CD4-positive, CD25-positive, alpha-beta regulatory T cell (primary cell): ENCODE data around the gene GNG3. TPM values are rescaled to one million over a fixed set of nuclear protein-coding genes. Genes with fewer than 3 reads are reported as not detected.

Experiments
- ATAC-seq, 2 donors: fragments of 150-1000 bp; cut with Tn5 transposase; one replicate each; pipeline ENCODE4 v1.10.0; 2021; ENCODE audit warnings: low read depth in 2 of 2, moderate number of reproducible peaks in 2 of 2, moderate library complexity in 1 of 2
- DNase-seq, 3 donors: peaks; one replicate each; pipeline versions ENCODE4 v3.0.0 to v3.0.0-alpha.2; 2012 to 2022; ENCODE audit warnings: mixed read lengths in 1 of 3
- H3K27ac ChIP-seq: one replicate; pipeline ENCODE4 v1.7.0; 2013; ENCODE audit warnings: mild to moderate bottlenecking, low read length; ENCODE audit not compliant: insufficient read depth, poor library complexity, severe bottlenecking
- H3K27me3 ChIP-seq: one replicate; pipeline ENCODE4 v1.7.0; 2013; ENCODE audit warnings: low read length; ENCODE audit not compliant: control insufficient read depth, insufficient read depth
- H3K36me3 ChIP-seq: one replicate; pipeline ENCODE4 v1.7.0; 2013; ENCODE audit warnings: mild to moderate bottlenecking, low read length, moderate library complexity; ENCODE audit not compliant: control insufficient read depth, insufficient read depth
- H3K4me1 ChIP-seq: 2 replicates; pipeline ENCODE4 v1.7.0; 2013; ENCODE audit warnings: mild to moderate bottlenecking, low read length; ENCODE audit not compliant: insufficient read depth, control insufficient read depth, poor library complexity, severe bottlenecking
- H3K4me3 ChIP-seq: one replicate; pipeline ENCODE4 v1.7.0; 2013; ENCODE audit warnings: low read depth, mild to moderate bottlenecking, low read length, moderate library complexity
- H3K9me3 ChIP-seq, 2 experiments: 1 replicate in 1 of 2; 2 replicates in 1 of 2; pipeline ENCODE4 v1.7.0; 2013; ENCODE audit warnings: low read length in 2 of 2, mild to moderate bottlenecking in 1 of 2, moderate library complexity in 1 of 2; ENCODE audit not compliant: control insufficient read depth in 2 of 2
- H3K27ac Mint-ChIP-seq, 3 donors: one replicate each; pipeline ENCODE4 v1.8.0; 2020 to 2022; ENCODE audit warnings: mild to moderate bottlenecking in 3 of 3, mixed read lengths in 3 of 3, moderate library complexity in 2 of 3
- H3K27me3 Mint-ChIP-seq: one replicate; pipeline ENCODE4 v1.8.0; 2022; ENCODE audit warnings: mild to moderate bottlenecking, mixed read lengths
- H3K36me3 Mint-ChIP-seq: one replicate; pipeline ENCODE4 v1.8.0; 2020; ENCODE audit warnings: mixed read lengths
- H3K4me1 Mint-ChIP-seq, 4 donors: one replicate each; pipeline ENCODE4 v1.8.0; 2020 to 2022; ENCODE audit warnings: mixed read lengths in 4 of 4, mild to moderate bottlenecking in 1 of 4
- H3K4me3 Mint-ChIP-seq, 4 donors: one replicate each; pipeline ENCODE4 v1.8.0; 2020 to 2022; ENCODE audit warnings: mild to moderate bottlenecking in 4 of 4, mixed read lengths in 4 of 4, moderate library complexity in 3 of 4
- H3K9me3 Mint-ChIP-seq, 7 donors: one replicate each; pipeline ENCODE4 v1.8.0; 2020 to 2022; ENCODE audit warnings: mixed read lengths in 7 of 7, mild to moderate bottlenecking in 3 of 7, moderate library complexity in 2 of 7
- polyA plus RNA-seq, 4 donors: library from polyadenylated mRNA; unstranded; fragments of 300-500 nt; fragmentation: Illumina TruSeq; gene quantifications; one replicate each; pipeline ENCODE4 v1.2.3, GENCODE V29; 2021
- total RNA-seq: library from RNA; stranded (reverse); gene quantifications from one replicate; pipeline ENCODE4 v1.2.3, GENCODE V29; 2022

Gene GNG3
- total and polyA plus RNA-seq, 5 donors from 2014 or later = 0.21 to 0.72 TPM; not detected in 3

DNA sequence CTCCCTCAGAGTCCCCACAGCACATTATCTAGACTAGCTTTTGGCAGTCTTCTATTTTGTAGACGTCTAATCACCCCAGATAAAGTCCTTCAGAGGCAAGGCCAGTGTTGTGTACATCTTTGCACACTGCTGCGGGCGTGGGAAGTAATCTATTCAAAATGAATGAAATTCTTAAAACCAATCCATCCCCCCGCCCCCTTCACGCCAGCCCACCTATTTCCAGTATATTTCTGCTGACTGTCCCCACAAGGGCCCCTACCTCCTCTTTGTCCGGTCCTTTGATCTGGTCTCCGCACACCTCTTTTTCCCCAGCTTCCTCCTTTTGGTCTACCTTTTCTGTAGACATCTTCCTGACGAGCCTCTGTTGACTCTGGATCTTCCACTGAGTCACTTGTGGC lies 627 bp upstream of the GNG3 start:
- no peak for DNase-seq
- peak overlapping the region; percentile 83 for H3K27ac ChIP-seq
- H3K4me1 Mint-ChIP-seq = peaks cover 0 to 53% (median 22%) of the 10 kb centered on the region in 4 donors

DNA sequence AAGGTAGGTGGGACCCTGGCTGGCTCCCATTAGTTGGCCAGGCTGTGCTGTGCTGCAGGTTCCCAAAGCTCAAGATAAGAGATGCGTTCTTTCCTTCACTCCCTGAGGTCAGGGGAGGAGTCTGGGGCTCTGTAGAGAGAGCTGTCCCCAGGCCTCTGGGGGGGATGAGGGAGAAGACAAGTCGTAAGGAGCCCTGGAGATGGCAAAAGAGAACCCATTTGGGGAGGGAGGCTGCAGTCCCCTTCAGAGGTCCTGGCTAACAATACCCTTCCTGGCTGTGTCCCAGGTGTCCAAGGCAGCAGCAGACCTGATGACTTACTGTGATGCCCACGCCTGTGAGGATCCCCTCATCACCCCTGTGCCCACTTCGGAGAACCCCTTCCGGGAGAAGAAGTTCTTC lies 916 bp downstream of the GNG3 start:
- Histone ChIP-seq H3K27ac (peak overlapping the region; percentile 95), H3K27me3 (no peaks in the 10 kb centered on the region), H3K4me3 (peak overlapping the region; percentile 95), H3K4me1 (peaks cover 53% of the 10 kb centered on the region), H3K9me3 (no peaks in the 10 kb centered on the region), H3K36me3 (peaks cover 17% of the 10 kb centered on the region)
- H3K9me3 Mint-ChIP-seq = no peaks in the 10 kb centered on the region
- no peak for DNase-seq
- ATAC-seq = no peak
- H3K27ac Mint-ChIP-seq = peak overlapping the region; percentile 95 to 100 (median 99)
- peaks cover 9 to 67% (median 35%) of the 10 kb centered on the region in 4 donors for H3K4me1 Mint-ChIP-seq
- peaks cover 5% of the 10 kb centered on the region for H3K36me3 Mint-ChIP-seq
- no peaks in the 10 kb centered on the region for H3K27me3 Mint-ChIP-seq
- peak overlapping the region; percentile 83 to 99 (median 94) for H3K4me3 Mint-ChIP-seq

More for the DNA sequence above, 627 bp upstream of the GNG3 start:
- H3K4me3 Mint-ChIP-seq = peak overlapping the region; percentile 91 to 93 (median 92)
- no peaks in the 10 kb centered on the region for H3K36me3 Mint-ChIP-seq
- Histone ChIP-seq H3K4me1 (peaks cover 41% of the 10 kb centered on the region), H3K36me3 (peaks cover 4% of the 10 kb centered on the region), H3K9me3 (no peaks in the 10 kb centered on the region), H3K4me3 (peak overlapping the region; percentile 46), H3K27me3 (no peaks in the 10 kb centered on the region)
- no peaks in the 10 kb centered on the region for H3K27me3 Mint-ChIP-seq
- no peak for ATAC-seq
- no peaks in the 10 kb centered on the region for H3K9me3 Mint-ChIP-seq
- peak overlapping the region; percentile 5 to 76 (median 76) for H3K27ac Mint-ChIP-seq

DNA sequence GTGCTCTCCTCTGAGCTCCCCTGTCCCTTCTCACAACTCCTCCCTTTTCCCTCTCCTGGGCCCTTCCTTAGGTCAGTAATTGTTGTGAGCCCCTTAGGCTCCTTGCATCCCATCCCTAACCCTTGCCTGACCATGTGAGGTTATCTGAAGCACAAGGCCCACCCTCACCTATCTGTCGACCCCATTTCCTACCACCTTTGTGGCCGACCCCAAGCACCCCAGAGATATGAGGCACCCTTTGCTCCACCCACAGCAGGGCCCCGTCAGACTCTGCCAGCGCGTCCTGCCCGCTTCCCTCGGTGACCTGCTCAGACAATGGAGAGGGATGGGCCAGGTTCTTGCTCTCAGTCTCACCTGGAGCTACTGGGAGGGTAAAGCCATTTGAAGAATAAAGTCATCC lies 1.3 kb downstream of the GNG3 start:
- H3K36me3 Mint-ChIP-seq = peaks cover 5% of the 10 kb centered on the region
- Histone ChIP-seq H3K36me3 (peaks cover 20% of the 10 kb centered on the region), H3K27ac (peak overlapping the region; percentile 95), H3K27me3 (no peaks in the 10 kb centered on the region), H3K4me1 (peaks cover 56% of the 10 kb centered on the region), H3K4me3 (peak overlapping the region; percentile 95), H3K9me3 (no peaks in the 10 kb centered on the region)
- peak overlapping the region; percentile 95 to 100 (median 99) for H3K27ac Mint-ChIP-seq
- ATAC-seq = peak; percentile 9 to 16
- DNase-seq = peak in 2 of 3 donors; percentile 36 to 73
- peaks cover 9 to 71% (median 37%) of the 10 kb centered on the region in 4 donors for H3K4me1 Mint-ChIP-seq
- H3K9me3 Mint-ChIP-seq = no peaks in the 10 kb centered on the region
- H3K27me3 Mint-ChIP-seq = no peaks in the 10 kb centered on the region
- peak overlapping the region; percentile 92 to 99 (median 95) for H3K4me3 Mint-ChIP-seq

DNA sequence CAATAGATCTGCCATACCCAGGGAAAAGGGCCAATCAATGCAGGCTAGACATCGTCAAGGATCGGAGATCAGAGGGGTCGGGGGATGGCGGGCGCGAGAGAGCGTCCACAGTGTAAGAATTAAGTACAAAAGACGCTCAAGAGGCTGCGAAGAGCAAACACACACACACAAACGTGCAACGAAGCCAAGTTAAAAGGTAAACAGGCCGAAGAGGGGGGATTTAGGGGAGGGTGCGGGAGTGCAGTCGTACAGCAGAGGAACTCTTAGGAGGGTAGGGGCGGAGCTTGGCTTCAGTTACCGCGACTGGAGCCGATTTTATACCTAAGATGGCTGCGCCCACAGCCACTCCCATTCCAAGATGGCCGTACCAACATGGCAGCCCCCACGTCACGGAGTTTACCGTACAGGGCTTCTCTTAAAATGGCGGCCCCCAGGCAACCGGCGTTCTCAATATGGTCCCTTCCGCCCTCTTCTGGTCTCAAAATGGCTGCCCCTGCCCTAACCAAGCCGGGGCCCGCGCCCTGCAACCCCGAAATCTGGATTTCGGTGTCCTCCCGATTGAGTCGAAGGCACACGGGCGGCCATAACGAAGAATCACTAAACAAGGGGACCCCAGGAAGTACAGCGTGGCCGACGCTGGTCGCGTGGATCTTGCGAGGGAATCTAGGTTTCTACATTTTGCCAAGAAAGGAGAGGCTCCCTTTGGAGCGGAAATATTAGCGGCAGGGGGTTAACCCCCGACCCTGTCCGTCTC lies 1.9 kb downstream of the GNG3 start:
- Histone ChIP-seq H3K27ac (peak overlapping the region; percentile 95), H3K9me3 (no peaks in the 10 kb centered on the region), H3K4me3 (peak overlapping the region; percentile 95), H3K4me1 (peaks cover 56% of the 10 kb centered on the region), H3K36me3 (peaks cover 25% of the 10 kb centered on the region), H3K27me3 (no peaks in the 10 kb centered on the region)
- Mint-ChIP-seq H3K4me3 (peak overlapping the region; percentile 92 to 99 (median 95)), H3K9me3 (no peaks in the 10 kb centered on the region), H3K36me3 (peaks cover 10% of the 10 kb centered on the region), H3K4me1 (peaks cover 9 to 77% (median 41%) of the 10 kb centered on the region in 4 donors), H3K27ac (peak overlapping the region; percentile 95 to 100 (median 99)), H3K27me3 (no peaks in the 10 kb centered on the region)
- DNase-seq (peak; percentile 96 to 99 (median 97)), ATAC-seq (peak; percentile 79 to 81)

DNA sequence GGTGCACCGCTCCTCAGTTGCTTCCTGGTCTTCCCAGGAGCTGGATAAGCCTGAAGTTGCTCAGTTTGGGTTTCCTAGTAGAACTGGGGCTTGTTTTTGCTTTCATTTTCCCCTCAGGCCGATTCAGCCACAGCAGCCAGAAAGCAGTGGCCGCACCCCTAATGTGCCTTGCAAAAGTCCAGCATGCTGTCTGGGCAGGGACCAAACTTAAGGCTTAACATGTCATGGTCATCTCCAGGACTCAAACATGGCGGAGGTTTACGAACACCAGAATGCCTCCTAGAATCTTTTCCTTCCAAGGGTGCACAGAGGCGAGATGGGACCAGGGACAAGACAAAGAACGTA lies 2.5 kb downstream of the GNG3 start:
- Histone ChIP-seq H3K36me3 (peaks cover 30% of the 10 kb centered on the region), H3K27me3 (no peaks in the 10 kb centered on the region), H3K9me3 (no peaks in the 10 kb centered on the region), H3K4me1 (peaks cover 56% of the 10 kb centered on the region), H3K27ac (peak overlapping the region; percentile 95), H3K4me3 (peak overlapping the region; percentile 95)
- H3K27me3 Mint-ChIP-seq = no peaks in the 10 kb centered on the region
- peaks cover 13% of the 10 kb centered on the region for H3K36me3 Mint-ChIP-seq
- no peaks in the 10 kb centered on the region for H3K9me3 Mint-ChIP-seq
- peaks cover 9 to 80% (median 42%) of the 10 kb centered on the region in 4 donors for H3K4me1 Mint-ChIP-seq
- peak overlapping the region; percentile 92 to 99 (median 95) for H3K4me3 Mint-ChIP-seq
- DNase-seq (no peak), ATAC-seq (no peak)
- peak overlapping the region; percentile 95 to 100 (median 99) for H3K27ac Mint-ChIP-seq

DNA sequence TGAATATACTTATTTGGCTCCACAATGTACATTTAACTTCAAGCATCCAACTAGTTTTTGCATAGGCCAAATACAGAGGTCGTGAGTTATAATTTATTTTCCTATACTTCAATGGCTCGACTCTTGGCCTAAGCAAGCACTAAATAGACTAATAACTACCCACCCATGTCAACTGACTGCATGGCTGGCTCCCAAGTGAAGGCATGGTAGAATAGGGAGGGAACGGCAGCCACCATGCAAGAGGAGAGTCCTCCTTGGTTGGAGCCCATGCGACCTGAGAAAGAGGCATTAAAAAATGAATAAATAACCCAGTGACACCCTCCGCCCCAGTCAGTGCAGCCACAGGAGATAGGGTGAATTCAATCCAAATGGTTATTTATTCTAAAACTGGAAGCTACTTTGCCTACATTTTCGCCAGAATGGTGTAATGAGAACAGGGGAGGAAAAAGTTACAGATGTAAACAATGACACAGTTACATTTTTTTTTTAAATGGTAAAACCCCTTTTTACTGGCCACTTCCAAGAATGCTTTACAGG lies 4.9 kb downstream of the GNG3 start:
- Mint-ChIP-seq H3K9me3 (peaks cover 0 to 1% (median 0%) of the 10 kb centered on the region in 7 donors), H3K36me3 (peaks cover 25% of the 10 kb centered on the region), H3K4me3 (peak overlapping the region in 3 of 4 donors; percentile 8 to 70 (median 63)), H3K27ac (peak overlapping the region; percentile 82 to 87 (median 82)), H3K4me1 (peaks cover 9 to 75% (median 38%) of the 10 kb centered on the region in 4 donors), H3K27me3 (no peaks in the 10 kb centered on the region)
- H3K27me3 ChIP-seq = no peaks in the 10 kb centered on the region
- no peaks in the 10 kb centered on the region for H3K9me3 ChIP-seq
- DNase-seq (no peak), ATAC-seq (no peak)
- peak overlapping the region; percentile 27 for H3K4me3 ChIP-seq
- H3K27ac ChIP-seq = peak overlapping the region; percentile 50
- H3K36me3 ChIP-seq = peaks cover 54% of the 10 kb centered on the region
- peaks cover 42% of the 10 kb centered on the region for H3K4me1 ChIP-seq

DNA sequence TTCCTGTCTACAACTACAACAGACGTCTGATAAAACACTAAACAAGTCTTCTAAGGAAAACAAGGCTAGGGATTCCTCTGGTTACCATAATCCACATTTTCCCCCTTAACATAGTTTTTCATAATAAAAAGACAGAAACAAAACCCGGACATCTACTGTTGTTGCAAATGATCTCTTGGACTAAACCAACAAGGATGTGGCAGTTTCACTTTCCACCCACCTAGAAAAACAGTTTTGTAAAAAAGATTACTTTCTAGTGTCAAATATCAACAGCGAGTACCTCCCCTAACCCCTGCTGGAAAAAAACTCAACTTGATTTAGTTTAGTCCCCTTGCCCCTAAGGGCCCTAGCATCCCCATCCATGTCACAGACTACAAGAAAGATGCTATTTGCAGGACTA lies 5.4 kb downstream of the GNG3 start:
- H3K36me3 ChIP-seq = peaks cover 59% of the 10 kb centered on the region
- Mint-ChIP-seq H3K4me1 (peaks cover 11 to 76% (median 40%) of the 10 kb centered on the region in 4 donors), H3K27me3 (no peaks in the 10 kb centered on the region), H3K27ac (peak overlapping the region; percentile 82 to 87 (median 82)), H3K9me3 (peaks cover 0 to 1% (median 0%) of the 10 kb centered on the region in 7 donors), H3K36me3 (peaks cover 26% of the 10 kb centered on the region), H3K4me3 (peak overlapping the region; percentile 4 to 70 (median 65))
- no peaks in the 10 kb centered on the region for H3K27me3 ChIP-seq
- no peaks in the 10 kb centered on the region for H3K9me3 ChIP-seq
- ATAC-seq (no peak), DNase-seq (peak in 1 of 3 donors; percentile 74)
- H3K4me3 ChIP-seq = peak overlapping the region; percentile 27
- peaks cover 40% of the 10 kb centered on the region for H3K4me1 ChIP-seq
- H3K27ac ChIP-seq = peak overlapping the region; percentile 50
